SK-N-SH (cell line): ENCODE results near the gene PWWP2B.

Source experiments
- CTCF ChIP-seq: fragments of 200-600 bp; sonication (generic); IDR thresholded peaks from 2 replicates; pipeline ENCODE4 v1.6.1; 2017; ENCODE audit warnings: antibody characterized with exemption, mild to moderate bottlenecking, moderate library complexity
- EP300 ChIP-seq, 2 experiments: IDR thresholded peaks; 2 replicates each; pipeline versions ENCODE4 v1.4.0 to v1.6.1; 2012; ENCODE audit warnings: borderline replicate concordance in 1 of 2, low read depth in 1 of 2, low read length in 1 of 2
- EZH2phosphoT487 ChIP-seq: fragments of 200-600 bp; sonication (generic); IDR thresholded peaks from 2 replicates; pipeline ENCODE4 v1.6.1; 2017; ENCODE audit warnings: low read depth, mixed run types, mild to moderate bottlenecking, antibody characterized with exemption, moderate library complexity, borderline replicate concordance
- GATA2 ChIP-seq: sonication (generic); formaldehyde crosslinking; IDR thresholded peaks from 2 replicates; pipeline ENCODE4 v1.5.0; 2020; ENCODE audit warnings: mild to moderate bottlenecking, missing genetic modification reagents
- JUND ChIP-seq: IDR thresholded peaks from 2 replicates; pipeline ENCODE4 v1.4.0; 2012
- MXI1 ChIP-seq: IDR thresholded peaks from 2 replicates; pipeline ENCODE4 v1.6.1; 2012; ENCODE audit warnings: mild to moderate bottlenecking, low read depth, low read length, improper control_type of control experiment
- NFIC ChIP-seq: IDR thresholded peaks from 2 replicates; pipeline ENCODE4 v1.4.0; 2012; ENCODE audit warnings: borderline replicate concordance
- PBX3 ChIP-seq: IDR thresholded peaks from 2 replicates; pipeline ENCODE4; 2012
- POLR2AphosphoS5 ChIP-seq: IDR thresholded peaks from 2 replicates; pipeline ENCODE4 v1.6.1; 2012; ENCODE audit warnings: low read depth, low read length
- TAF1 ChIP-seq: IDR thresholded peaks from 2 replicates; pipeline ENCODE4 v1.6.1; 2012; ENCODE audit warnings: low read depth, mild to moderate bottlenecking, low read length, moderate library complexity, borderline replicate concordance
- TEAD4 ChIP-seq: IDR thresholded peaks from 2 replicates; pipeline ENCODE4 v1.4.0; 2012; ENCODE audit warnings: mild to moderate bottlenecking, borderline replicate concordance; ENCODE audit not compliant: insufficient read depth
- USF1 ChIP-seq: IDR thresholded peaks from 2 replicates; pipeline ENCODE4 v1.4.0; 2012; ENCODE audit warnings: low read depth, borderline replicate concordance
- TF ChIP-seq, protein P1 (sequence below): IDR thresholded peaks from 2 replicates; pipeline ENCODE4 v1.4.0; 2012; ENCODE audit warnings: low read depth

DNA sequence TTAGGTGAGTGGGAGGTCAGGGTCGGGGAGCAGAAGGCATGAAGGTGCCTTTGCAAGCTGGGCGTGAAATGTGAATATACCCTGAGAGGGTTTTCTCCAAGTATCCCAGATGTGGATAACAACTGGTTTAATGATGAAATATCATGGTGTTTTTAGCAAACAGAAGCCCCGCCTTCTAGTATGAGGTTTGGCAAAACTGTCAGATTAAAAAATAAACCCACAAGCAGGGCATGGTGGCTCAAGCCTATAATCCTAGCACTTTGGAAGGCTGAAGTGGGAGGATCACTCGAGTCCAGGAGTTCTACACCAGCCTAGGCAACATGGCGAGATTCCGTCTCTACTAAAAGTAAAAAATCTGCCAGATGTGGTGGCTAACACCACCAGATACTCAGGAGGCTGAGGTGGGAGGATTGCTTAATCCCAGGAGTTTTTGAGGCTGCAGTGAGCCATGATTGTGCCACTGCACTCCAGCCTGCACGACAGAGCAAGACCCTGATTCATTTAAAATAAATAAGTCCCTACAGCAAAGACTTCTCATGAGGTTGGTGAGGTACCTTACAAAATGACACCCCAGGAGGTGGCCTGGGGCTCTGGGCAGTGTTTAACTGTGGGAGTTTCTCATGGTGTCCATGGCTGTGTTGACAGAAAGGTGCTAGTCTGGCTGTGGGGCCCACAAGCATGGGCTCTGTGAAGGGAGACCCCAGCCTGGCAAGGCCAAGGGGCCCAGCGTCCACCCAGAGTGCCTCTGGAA lies 6.7 kb upstream of the PWWP2B start:
- TF ChIP-seq TAF1 (no peak), JUND (no peak), EZH2phosphoT487 (no peak), MXI1 (no peak), CTCF (no peak), USF1 (no peak), POLR2AphosphoS5 (no peak), PBX3 (no peak), EP300 (IDR thresholded peaks at IDR 0.05; ENCODE audit: borderline replicate concordance in 1 of 2, low read depth in 1 of 2, low read length in 1 of 2) (no peak), NFIC (no peak), TEAD4 (no peak), GATA2 (CRISPR knock-in tag) (no peak)
- TF ChIP-seq, protein P1, sequence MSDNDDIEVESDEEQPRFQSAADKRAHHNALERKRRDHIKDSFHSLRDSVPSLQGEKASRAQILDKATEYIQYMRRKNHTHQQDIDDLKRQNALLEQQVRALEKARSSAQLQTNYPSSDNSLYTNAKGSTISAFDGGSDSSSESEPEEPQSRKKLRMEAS = no peak
